ENCODE results near the gene KRTAP5-3. TPM values are rescaled to one million over a fixed set of nuclear protein-coding genes. Genes with fewer than 3 reads are reported as not detected.
A peak's percentile ranks its signal among the peaks of the same experiment; 100 is the strongest.

Gene KRTAP5-3
- total RNA-seq, 1 experiment from 2014 or later, result not detected

GRCh38 chr11:1629326-1630185, 21.3 kb upstream of the KRTAP5-3 start, which contains the start of gene KRTAP5-5:
TSS of gene KRTAP5-5 (plus strand) at chr11:1629775. CDS start at chr11:1629841, 66 bp downstream.
- no peaks in the 10 kb centered on the region for H3K79me2 ChIP-seq (ENCODE audit: insufficient read depth, low read length)
- no peaks in the 10 kb centered on the region for H3K23me2 ChIP-seq (ENCODE audit: insufficient read length, low read depth, low read length, poor library complexity, severe bottlenecking)
- H3K4me1 ChIP-seq (ENCODE audit: insufficient read depth, low read length), result no peaks in the 10 kb centered on the region; the same call in 1 of the 2 replicates
- H4K91ac ChIP-seq (ENCODE audit: insufficient read length, low read depth, low read length), result no peak within 1 kb of the TSS
- Mint-ChIP-seq H3K4me1 (peaks cover 6 to 7% of the 10 kb centered on the region in 2 experiments), H3K36me3 (ENCODE audit: insufficient read depth in 1 of 3, low read depth in 3 of 3) (no peaks in the 10 kb centered on the region), H3K27ac (peak within 1 kb of the TSS in 1 of 3 experiments; percentile 52; a peak in 1 of 7 replicates), H3K4me3 (no peak within 1 kb of the TSS; a peak in 2 of 5 replicates), H3K27me3 (ENCODE audit: low read depth) (peaks cover 70% of the 10 kb centered on the region), H3K9me3 (no peaks in the 10 kb centered on the region)
- no peak within 1 kb of the TSS for H2BK15ac ChIP-seq (ENCODE audit: low read depth, low read length)
- H3K56ac ChIP-seq (ENCODE audit: insufficient read length, low read depth, low read length), result no peak within 1 kb of the TSS
- no peak within 1 kb of the TSS for H3K27ac ChIP-seq (ENCODE audit: insufficient read length, low read depth, low read length)
- no peak within 1 kb of the TSS for H3K9ac ChIP-seq (ENCODE audit: extremely low read depth, insufficient read length, low read length)
- H3K23ac ChIP-seq (ENCODE audit: insufficient read length, low read depth, low read length), result no peak within 1 kb of the TSS
- no peak within 1 kb of the TSS for H2AFZ ChIP-seq (ENCODE audit: low read length)
- no peak within 1 kb of the TSS for H2AK5ac ChIP-seq (ENCODE audit: insufficient read length, low read length)
- H3K14ac ChIP-seq (ENCODE audit: insufficient read depth, low read length), result no peak within 1 kb of the TSS
- H2BK120ac ChIP-seq (ENCODE audit: low read depth, low read length, poor library complexity, severe bottlenecking), result no peak within 1 kb of the TSS
- H4K20me1 ChIP-seq (ENCODE audit: control insufficient read depth, insufficient read depth, insufficient read length), result no peaks in the 10 kb centered on the region
- H3K9me3 ChIP-seq (ENCODE audit: control insufficient read depth, low read depth, low read length), result no peaks in the 10 kb centered on the region
- no peak within 1 kb of the TSS for H2BK20ac ChIP-seq (ENCODE audit: low read depth, low read length, poor library complexity, severe bottlenecking)
- H2BK12ac ChIP-seq (ENCODE audit: insufficient read length, low read depth, low read length), result no peak within 1 kb of the TSS
- no peaks in the 10 kb centered on the region; the same call in 1 of the 2 replicates for H3K27me3 ChIP-seq (ENCODE audit: insufficient read depth, low read length)
- TF ChIP-seq CTCF (conservative IDR thresholded peaks at IDR 0.05), result no peak
- H2BK5ac ChIP-seq (ENCODE audit: insufficient read length, low read length), result no peak within 1 kb of the TSS
- no peak within 1 kb of the TSS for H4K5ac ChIP-seq (ENCODE audit: insufficient read length, low read depth, low read length)
- DNase-seq, result no peak
- H3T11ph ChIP-seq (ENCODE audit: low read length), result no peak within 1 kb of the TSS
- no CpG with 5 or more reads among the region's 26 CpGs for WGBS (ENCODE audit: extremely low coverage, insufficient read length, low lambda C conversion rate)
- no peaks in the 10 kb centered on the region for H3K79me1 ChIP-seq (ENCODE audit: insufficient read depth, low read depth, low read length, poor library complexity, severe bottlenecking)
- no peak within 1 kb of the TSS for H3K4ac ChIP-seq (ENCODE audit: low read depth, low read length)
- H3K4me2 ChIP-seq (ENCODE audit: insufficient read depth, insufficient read length, low read length), result no peak within 1 kb of the TSS
- no peak within 1 kb of the TSS for H3K18ac ChIP-seq (ENCODE audit: insufficient read length, low read depth, low read length)
- no peak within 1 kb of the TSS for H4K8ac ChIP-seq (replicated peaks; ENCODE audit: insufficient read length, low read depth, low read length)
